Right lobe of liver (tissue), 6 donors: ENCODE results near the gene SLC44A1. TPM values are rescaled to one million over a fixed set of nuclear protein-coding genes. Genes with fewer than 3 reads are reported as not detected.
A peak's percentile ranks its signal among the peaks of the same experiment; 100 is the strongest.

ENCODE experiments used
- ATAC-seq, 4 donors: fragments of 200-7000 bp; cut with Tn5 transposase; one replicate each; pipeline ENCODE4 v1.9.1; 2020; ENCODE audit warnings: mild to moderate bottlenecking in 4 of 4, moderate library complexity in 4 of 4
- DNase-seq, 3 donors: peaks; one replicate each; pipeline ENCODE4 v3.0.0-alpha.2; 2020
- H3K27ac ChIP-seq, 3 donors: fragments of 200-600 bp; one replicate each; pipeline ENCODE4 v1.8.0; 2022
- H3K27me3 ChIP-seq, 2 donors: fragments of 200-600 bp; one replicate each; pipeline ENCODE4 v1.8.0; 2022
- H3K36me3 ChIP-seq, 4 donors: fragments of 200-600 bp; sonication (generic) in 1 of 4; one replicate each; pipeline versions ENCODE4 v1.5.1 to v1.8.0; 2017 to 2022; ENCODE audit warnings: control low read depth in 1 of 4
- H3K4me1 ChIP-seq, 4 donors: fragments of 200-600 bp; sonication (generic) in 1 of 4; one replicate each; pipeline versions ENCODE4 v1.5.1 to v1.8.0; 2017 to 2022; ENCODE audit warnings: control low read depth in 1 of 4
- H3K4me3 ChIP-seq, 3 donors: fragments of 200-600 bp; one replicate each; pipeline ENCODE4 v1.8.0; 2022
- H3K9me3 ChIP-seq, 4 donors: fragments of 200-600 bp; sonication (generic) in 1 of 4; one replicate each; pipeline versions ENCODE4 v1.5.1 to v1.8.0; 2017 to 2022; ENCODE audit warnings: control low read depth in 1 of 4
- POLR2A ChIP-seq: fragments of 450-650 bp; IDR thresholded peaks from one replicate; pipeline ENCODE4 v1.6.1; 2017; ENCODE audit warnings: antibody characterized with exemption, mild to moderate bottlenecking
- WGBS: methylation state at CpG from one replicate; pipeline ENCODE4 v1.1.6; 2018; ENCODE audit warnings: low coverage, low lambda C conversion rate; ENCODE audit not compliant: insufficient coverage; ENCODE audit errors: missing lambda C conversion rate; 5-methylcytosine and 5-hydroxymethylcytosine counted together
- intact Hi-C, 2 donors: fragments of 100-400 bp; cut with DNase I; formaldehyde crosslinking; loops; one replicate each; pipeline versions ENCODE4 v1.11.2 to v1.14.1; 2022
- long read RNA-seq: library from polyadenylated mRNA; unstranded; transcript quantifications from one replicate; pipeline ENCODE4 v2.0.0, GENCODE V29; 2019
- total RNA-seq, 6 experiments: library from RNA; depleted of rRNA in 2 of 6; stranded (reverse); fragments of >200 nt in 2 of 6; fragmentation: NEBNext Ultra II Directional in 3 of 6; extraction: Animal tissue kit (Norgen Biotek cat#: 25700) in 3 of 6; gene quantifications; one replicate each; pipeline versions ENCODE4 v1.1.0 to v1.2.4, GENCODE V29; 2016 to 2023
- TF ChIP-seq, protein P1 (sequence below), 4 donors: fragments of 200-600 bp in 3 of 4; fragments of 450-650 bp in 1 of 4; IDR thresholded peaks; one replicate each; pipeline versions ENCODE4 v1.5.1 to v1.8.0; 2016 to 2022; ENCODE audit warnings: antibody characterized with exemption in 4 of 4, mild to moderate bottlenecking in 2 of 4
- donor health status: DM: no; HTN: yes; CAD: no.
- donor health status: DM: no; HTN: no; CAD: no.
- donor health status: DM: no; HTN: no; CAD: no.
- donor health status: DM: no; HTN: yes; CAD: no.
- donor health status: DM: no; HTN: yes; CAD: no.

SLC44A1 gene
- 10 to 100 TPM; 44.7 to 73.2 (median 50.1) TPM for total RNA-seq
- long read RNA-seq, partial matches to known transcripts: 1 of 5 reads
- long read RNA-seq, other reads (novel, unspliced or antisense): 4 of 5 reads

DNA sequence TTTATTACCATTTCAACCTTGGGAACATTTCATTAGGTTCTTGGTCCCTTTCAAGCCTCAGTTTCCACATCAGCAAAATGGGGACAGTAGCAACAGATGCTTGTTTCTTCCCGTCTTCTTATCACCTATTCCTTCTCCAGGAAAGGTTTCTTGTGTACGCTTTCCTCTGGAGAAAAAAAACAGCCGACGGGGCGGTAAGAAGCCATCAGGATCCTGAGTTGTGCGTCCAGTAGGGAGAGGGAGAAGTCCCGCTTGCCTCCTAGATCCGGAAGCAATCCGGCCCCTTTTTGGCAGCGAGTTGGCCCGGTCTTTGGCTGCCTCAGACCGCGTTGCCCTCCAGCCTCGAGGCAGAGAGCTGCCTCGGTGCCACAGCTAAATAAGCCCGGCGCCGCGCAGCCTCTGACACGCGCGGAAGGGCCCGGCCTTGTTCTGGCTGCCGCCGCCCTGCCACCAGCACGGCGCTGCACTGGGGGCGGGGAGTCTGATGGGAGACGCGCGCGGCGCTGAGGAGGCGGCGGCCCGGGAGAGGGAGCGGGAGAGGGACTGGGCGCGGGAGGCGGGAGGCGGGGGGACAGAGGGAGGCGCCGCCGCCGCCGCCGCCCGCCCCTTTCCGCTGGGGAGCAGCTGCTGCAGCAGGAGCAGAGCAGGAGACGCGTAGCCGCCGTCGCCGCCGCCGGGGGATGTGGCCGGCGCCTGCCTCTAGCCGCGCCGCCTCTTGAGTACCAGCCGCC lies at the start of gene SLC44A1:
TSS of gene SLC44A1 (plus strand) at position 649 of the 731 bp plus-strand sequence. CDS start 218 bp downstream, outside the sequence.
- TF ChIP-seq, protein P1, sequence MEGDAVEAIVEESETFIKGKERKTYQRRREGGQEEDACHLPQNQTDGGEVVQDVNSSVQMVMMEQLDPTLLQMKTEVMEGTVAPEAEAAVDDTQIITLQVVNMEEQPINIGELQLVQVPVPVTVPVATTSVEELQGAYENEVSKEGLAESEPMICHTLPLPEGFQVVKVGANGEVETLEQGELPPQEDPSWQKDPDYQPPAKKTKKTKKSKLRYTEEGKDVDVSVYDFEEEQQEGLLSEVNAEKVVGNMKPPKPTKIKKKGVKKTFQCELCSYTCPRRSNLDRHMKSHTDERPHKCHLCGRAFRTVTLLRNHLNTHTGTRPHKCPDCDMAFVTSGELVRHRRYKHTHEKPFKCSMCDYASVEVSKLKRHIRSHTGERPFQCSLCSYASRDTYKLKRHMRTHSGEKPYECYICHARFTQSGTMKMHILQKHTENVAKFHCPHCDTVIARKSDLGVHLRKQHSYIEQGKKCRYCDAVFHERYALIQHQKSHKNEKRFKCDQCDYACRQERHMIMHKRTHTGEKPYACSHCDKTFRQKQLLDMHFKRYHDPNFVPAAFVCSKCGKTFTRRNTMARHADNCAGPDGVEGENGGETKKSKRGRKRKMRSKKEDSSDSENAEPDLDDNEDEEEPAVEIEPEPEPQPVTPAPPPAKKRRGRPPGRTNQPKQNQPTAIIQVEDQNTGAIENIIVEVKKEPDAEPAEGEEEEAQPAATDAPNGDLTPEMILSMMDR (IDR thresholded peaks at IDR 0.05): peak in 1 of 4 donors; percentile 21
- TF ChIP-seq POLR2A: peak; percentile 97
- DNase-seq (peak; percentile 98 to 99 (median 99)), ATAC-seq (peak; percentile 92 to 99 (median 95))
- Histone ChIP-seq H3K9me3 (no peaks in the 10 kb centered on the region), H3K4me3 (peak within 1 kb of the TSS; percentile 68 to 81 (median 72)), H3K27me3 (no peaks in the 10 kb centered on the region), H3K27ac (peak within 1 kb of the TSS; percentile 79 to 89 (median 87)), H3K36me3 (no peaks in the 10 kb centered on the region), H3K4me1 (peaks cover 0 to 27% (median 8%) of the 10 kb centered on the region in 4 donors)
- intact Hi-C loops: no loop called here
- WGBS: 9% methylated on average over 4 of the region's 63 CpGs

DNA sequence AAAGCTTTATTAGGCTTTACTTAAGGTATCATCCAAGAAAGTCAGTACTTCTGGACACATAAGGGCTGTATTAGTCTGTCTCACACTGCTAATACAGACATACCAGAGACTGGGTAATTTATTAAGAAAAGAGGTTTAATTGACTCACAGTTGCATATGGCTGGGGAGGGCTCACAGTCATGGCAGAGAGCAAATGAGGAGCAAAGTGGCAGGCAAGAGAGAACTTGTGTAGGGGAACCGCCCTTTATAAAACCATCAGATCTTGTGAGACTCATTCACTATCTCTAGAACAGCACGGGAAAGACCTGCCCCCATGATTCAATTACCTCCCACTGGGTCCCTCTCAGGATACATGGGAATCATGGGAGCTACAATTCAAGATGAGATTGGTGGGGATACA lies 49.2 kb upstream of the SLC44A1 start:
- DNase-seq: no peak
- intact Hi-C loops: no loop called here
- Histone ChIP-seq H3K4me1 (peaks cover 0 to 27% (median 4%) of the 10 kb centered on the region in 4 donors), H3K4me3 (no peak overlapping the region), H3K36me3 (no peaks in the 10 kb centered on the region), H3K9me3 (no peaks in the 10 kb centered on the region), H3K27ac (no peak overlapping the region), H3K27me3 (no peaks in the 10 kb centered on the region)
- no peak for ATAC-seq
- no peak for TF ChIP-seq POLR2A
- WGBS: 79% methylated on average over 2 of the region's 2 CpGs

DNA sequence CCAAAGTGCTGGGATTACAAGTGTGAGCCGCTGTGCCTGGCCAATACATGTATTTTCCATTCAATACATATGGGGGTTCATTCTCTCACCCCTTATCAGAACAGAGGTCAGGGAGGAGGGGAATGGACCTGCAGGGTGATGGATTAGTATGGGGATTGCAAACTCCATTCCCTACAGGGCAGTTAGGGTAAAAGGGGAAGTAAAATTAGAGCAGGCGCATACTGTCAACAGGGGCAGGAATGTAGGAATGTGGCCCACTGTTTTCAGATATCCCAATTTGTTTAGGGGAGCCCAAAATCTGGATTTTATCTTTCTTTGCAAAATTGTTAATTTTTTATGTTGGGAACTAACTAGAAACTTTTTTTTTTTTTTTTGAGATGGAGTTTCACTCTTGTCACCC lies 46.4 kb upstream of the SLC44A1 start:
- intact Hi-C loops: no loop called here
- Histone ChIP-seq H3K36me3 (no peaks in the 10 kb centered on the region), H3K4me3 (no peak overlapping the region), H3K9me3 (no peaks in the 10 kb centered on the region), H3K27ac (no peak overlapping the region), H3K27me3 (no peaks in the 10 kb centered on the region), H3K4me1 (peaks cover 0 to 12% (median 0%) of the 10 kb centered on the region in 4 donors)
- DNase-seq (no peak), ATAC-seq (no peak)
- WGBS: 100% methylated on average over 1 of the region's 2 CpGs
- TF ChIP-seq POLR2A: no peak
- TF ChIP-seq, protein P1 (IDR thresholded peaks at IDR 0.05): no peak

DNA sequence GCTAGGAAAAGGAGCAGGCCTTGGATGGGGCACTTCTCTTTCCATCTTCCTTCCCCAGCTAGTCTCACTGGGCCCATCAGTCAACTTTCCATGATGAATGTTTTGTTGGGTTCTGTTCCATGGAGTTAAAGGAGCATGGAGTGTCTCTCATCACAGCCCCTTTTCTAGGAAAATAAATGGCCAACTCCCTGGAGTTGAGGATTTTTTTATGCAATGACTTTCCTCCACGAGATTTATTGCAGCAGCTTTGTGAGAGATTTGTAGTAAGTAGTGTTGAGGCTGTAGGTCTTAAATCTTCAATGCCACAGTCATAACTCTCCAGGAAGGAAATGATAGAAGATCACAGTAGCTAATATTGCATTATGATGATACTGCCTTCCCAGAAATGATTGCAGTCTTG lies 45.6 kb upstream of the SLC44A1 start:
- Histone ChIP-seq H3K4me1 (peaks cover 0 to 8% (median 0%) of the 10 kb centered on the region in 4 donors), H3K4me3 (no peak overlapping the region), H3K36me3 (no peaks in the 10 kb centered on the region), H3K27ac (no peak overlapping the region), H3K9me3 (no peaks in the 10 kb centered on the region), H3K27me3 (no peaks in the 10 kb centered on the region)
- ATAC-seq (no peak), DNase-seq (no peak)
- intact Hi-C loops: no loop called here
- WGBS: 50% methylated on average over 1 of the region's 1 CpG
- TF ChIP-seq POLR2A: no peak
- TF ChIP-seq, protein P1 (IDR thresholded peaks at IDR 0.05): no peak

DNA sequence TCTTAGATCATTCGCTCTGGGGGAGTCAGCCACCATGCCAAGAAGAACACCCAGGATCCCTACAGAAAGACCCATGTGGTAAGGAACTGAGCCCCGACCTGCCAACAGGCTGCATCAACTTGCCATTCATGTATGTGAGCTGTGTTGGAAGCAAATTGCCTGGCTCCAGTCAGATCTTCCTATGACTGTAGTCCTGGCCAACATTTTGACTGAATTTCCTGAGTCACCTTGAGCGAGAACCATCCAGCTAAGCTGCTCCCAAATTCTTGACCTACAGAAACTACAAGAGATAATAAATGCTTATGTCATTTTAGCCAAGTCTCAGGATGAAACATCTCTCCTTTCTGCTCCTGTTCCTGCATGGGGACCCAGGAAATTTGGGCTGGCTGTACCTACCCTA lies 40.0 kb upstream of the SLC44A1 start:
- H3K27ac ChIP-seq: no peak overlapping the region
- 80% methylated on average over 2 of the region's 3 CpGs for WGBS
- no peaks in the 10 kb centered on the region for H3K36me3 ChIP-seq
- no peak for DNase-seq
- no peak for TF ChIP-seq POLR2A
- TF ChIP-seq, protein P1 (IDR thresholded peaks at IDR 0.05): no peak
- no peaks in the 10 kb centered on the region for H3K27me3 ChIP-seq
- H3K4me1 ChIP-seq: peaks cover 0 to 22% (median 6%) of the 10 kb centered on the region in 4 donors
- no peak for ATAC-seq
- intact Hi-C loops: no loop called here
- no peaks in the 10 kb centered on the region for H3K9me3 ChIP-seq
- H3K4me3 ChIP-seq: no peak overlapping the region
